Calu3 (cell line): Measurements from ENCODE around the gene AHCY. TPM values are rescaled to one million over a fixed set of nuclear protein-coding genes. Genes with fewer than 3 reads are reported as not detected.
"Not testable (repeated sequence)": the region's sequence is repeated elsewhere in the genome, so short reads cannot be mapped to it uniquely, and the experiment has no call there.

ENCODE experiments used
- BruUV-seq: library from RNA; stranded (reverse); fragments of 400-500 nt; replicated peaks from 2 replicates; lab custom pipeline; 2021; lab: Mats Ljungman, UMichigan
- CTCF ChIA-PET: fragments of 300-600 bp; sonication (Branson Sonifier 250); formaldehyde crosslinking; loops from one replicate; lab custom pipeline; 2022; ENCODE audit warnings: antibody characterized with exemption; lab: Charles Lee
- DNase-seq: peaks from one replicate; pipeline ENCODE4 v3.0.0; 2022
- H3K27ac Mint-ChIP-seq: one replicate; pipeline ENCODE4 v1.8.0; 2022; ENCODE audit warnings: mixed read lengths; ENCODE audit not compliant: unreplicated experiment
- H3K27me3 Mint-ChIP-seq: one replicate; pipeline ENCODE4 v1.8.0; 2022; ENCODE audit warnings: mixed read lengths; ENCODE audit not compliant: unreplicated experiment
- H3K36me3 Mint-ChIP-seq: one replicate; pipeline ENCODE4 v1.8.0; 2022; ENCODE audit warnings: mild to moderate bottlenecking, moderate library complexity, mixed read lengths; ENCODE audit not compliant: insufficient read depth, unreplicated experiment
- H3K4me1 Mint-ChIP-seq: one replicate; pipeline ENCODE4 v1.8.0; 2022; ENCODE audit warnings: mild to moderate bottlenecking, low read depth, mixed read lengths; ENCODE audit not compliant: unreplicated experiment
- H3K4me3 Mint-ChIP-seq: one replicate; pipeline ENCODE4 v1.8.0; 2022; ENCODE audit warnings: mild to moderate bottlenecking, low read depth, moderate library complexity, mixed read lengths; ENCODE audit not compliant: unreplicated experiment
- H3K9me3 Mint-ChIP-seq: one replicate; pipeline ENCODE4 v1.8.0; 2022; ENCODE audit warnings: low read depth, mixed read lengths; ENCODE audit not compliant: unreplicated experiment
- intact Hi-C: fragments of 100-400 bp; cut with micrococcal nuclease; formaldehyde crosslinking; loops from one replicate; pipeline ENCODE4 v1.10.0; 2022; ENCODE audit not compliant: unreplicated experiment
- total RNA-seq: library from RNA; stranded (reverse); gene quantifications from 2 replicates; pipeline ENCODE4 v1.2.3, GENCODE V29; 2022
- TF ChIP-seq, protein P1 (sequence below): fragments of 200-600 bp; IDR thresholded peaks from one replicate; pipeline ENCODE4 v1.8.0; 2022; ENCODE audit warnings: antibody characterized with exemption; ENCODE audit not compliant: unreplicated experiment

The AHCY gene
- total RNA-seq, 1 experiment from 2014 or later, result 179 TPM

DNA sequence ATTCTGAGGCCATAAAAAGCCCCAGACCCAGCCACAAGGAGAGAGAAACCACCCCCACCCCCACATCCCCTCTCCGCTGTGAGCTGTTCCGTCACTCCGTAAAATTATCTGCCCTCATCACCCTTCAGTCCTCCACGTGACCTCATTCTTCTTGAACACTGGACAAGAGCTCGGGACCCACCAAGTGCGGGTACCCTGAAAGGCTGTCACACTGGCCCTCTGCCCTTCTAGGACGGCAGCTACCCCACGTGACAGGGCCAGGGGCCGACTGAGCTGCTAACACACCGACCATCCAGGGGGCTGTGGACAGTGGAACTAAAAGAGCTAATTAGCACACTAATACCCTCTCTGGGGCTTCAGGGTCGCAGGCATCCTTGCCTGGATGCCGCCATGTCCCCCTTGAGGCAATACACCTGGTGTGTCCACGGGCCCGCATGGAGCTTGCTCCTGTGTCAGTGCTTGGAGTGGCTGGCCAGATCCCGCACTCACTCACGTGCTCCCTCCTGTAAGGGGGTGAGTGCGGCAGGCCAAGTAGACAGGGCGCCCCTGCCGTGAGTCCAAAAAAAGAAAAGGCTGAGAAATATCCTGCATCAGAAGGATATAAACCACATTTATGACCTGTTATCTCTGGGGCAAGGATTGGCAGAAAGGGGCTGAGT, 29.2 kb upstream of the AHCY start:
- no peaks in the 10 kb centered on the region for H3K9me3 Mint-ChIP-seq
- intact Hi-C loops, result no loop called here
- no peak for DNase-seq
- TF ChIP-seq, protein P1, sequence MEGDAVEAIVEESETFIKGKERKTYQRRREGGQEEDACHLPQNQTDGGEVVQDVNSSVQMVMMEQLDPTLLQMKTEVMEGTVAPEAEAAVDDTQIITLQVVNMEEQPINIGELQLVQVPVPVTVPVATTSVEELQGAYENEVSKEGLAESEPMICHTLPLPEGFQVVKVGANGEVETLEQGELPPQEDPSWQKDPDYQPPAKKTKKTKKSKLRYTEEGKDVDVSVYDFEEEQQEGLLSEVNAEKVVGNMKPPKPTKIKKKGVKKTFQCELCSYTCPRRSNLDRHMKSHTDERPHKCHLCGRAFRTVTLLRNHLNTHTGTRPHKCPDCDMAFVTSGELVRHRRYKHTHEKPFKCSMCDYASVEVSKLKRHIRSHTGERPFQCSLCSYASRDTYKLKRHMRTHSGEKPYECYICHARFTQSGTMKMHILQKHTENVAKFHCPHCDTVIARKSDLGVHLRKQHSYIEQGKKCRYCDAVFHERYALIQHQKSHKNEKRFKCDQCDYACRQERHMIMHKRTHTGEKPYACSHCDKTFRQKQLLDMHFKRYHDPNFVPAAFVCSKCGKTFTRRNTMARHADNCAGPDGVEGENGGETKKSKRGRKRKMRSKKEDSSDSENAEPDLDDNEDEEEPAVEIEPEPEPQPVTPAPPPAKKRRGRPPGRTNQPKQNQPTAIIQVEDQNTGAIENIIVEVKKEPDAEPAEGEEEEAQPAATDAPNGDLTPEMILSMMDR, result no peak
- H3K4me3 Mint-ChIP-seq, result no peak overlapping the region
- no peaks in the 10 kb centered on the region for H3K27me3 Mint-ChIP-seq
- CTCF ChIA-PET, result interaction anchor here (0.6 to 0.7 kb wide), 4 partner anchors 18 to 167 kb away, joined by 3 to 5 read pairs (median 3); no protein-coding TSS in a partner anchor
- H3K4me1 Mint-ChIP-seq, result peaks cover 19% of the 10 kb centered on the region
- no peak overlapping the region for H3K27ac Mint-ChIP-seq
- no peaks in the 10 kb centered on the region for H3K36me3 Mint-ChIP-seq
- BruUV-seq, result no TSS peak

DNA sequence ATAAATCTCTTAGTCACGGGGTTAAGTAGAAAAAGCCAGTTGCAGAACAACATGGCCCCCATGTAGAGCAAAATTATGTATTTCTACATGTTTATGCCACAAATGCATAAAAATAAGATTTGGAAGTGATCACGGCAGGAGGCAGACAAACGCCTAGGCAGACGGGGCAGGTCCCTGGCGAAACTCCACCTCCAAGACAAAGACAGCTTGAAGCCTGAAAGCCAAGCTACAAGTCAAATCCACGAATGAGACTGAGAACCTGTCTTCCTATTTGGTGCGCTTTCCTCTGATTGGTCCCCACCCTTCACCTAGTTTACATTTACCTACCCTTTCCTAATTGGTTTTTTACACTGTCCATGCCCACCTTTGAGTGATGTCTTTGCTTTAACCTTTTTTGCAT, 28.7 kb upstream of the AHCY start:
- no TSS peak for BruUV-seq
- H3K4me1 Mint-ChIP-seq, result peaks cover 19% of the 10 kb centered on the region
- no peaks in the 10 kb centered on the region for H3K9me3 Mint-ChIP-seq
- CTCF ChIA-PET, result no interaction called here
- no peak for DNase-seq
- TF ChIP-seq, protein P1, result no peak
- no peaks in the 10 kb centered on the region for H3K36me3 Mint-ChIP-seq
- no peaks in the 10 kb centered on the region for H3K27me3 Mint-ChIP-seq
- intact Hi-C loops, result no loop called here
- H3K27ac Mint-ChIP-seq, result no peak overlapping the region
- H3K4me3 Mint-ChIP-seq, result no peak overlapping the region

DNA sequence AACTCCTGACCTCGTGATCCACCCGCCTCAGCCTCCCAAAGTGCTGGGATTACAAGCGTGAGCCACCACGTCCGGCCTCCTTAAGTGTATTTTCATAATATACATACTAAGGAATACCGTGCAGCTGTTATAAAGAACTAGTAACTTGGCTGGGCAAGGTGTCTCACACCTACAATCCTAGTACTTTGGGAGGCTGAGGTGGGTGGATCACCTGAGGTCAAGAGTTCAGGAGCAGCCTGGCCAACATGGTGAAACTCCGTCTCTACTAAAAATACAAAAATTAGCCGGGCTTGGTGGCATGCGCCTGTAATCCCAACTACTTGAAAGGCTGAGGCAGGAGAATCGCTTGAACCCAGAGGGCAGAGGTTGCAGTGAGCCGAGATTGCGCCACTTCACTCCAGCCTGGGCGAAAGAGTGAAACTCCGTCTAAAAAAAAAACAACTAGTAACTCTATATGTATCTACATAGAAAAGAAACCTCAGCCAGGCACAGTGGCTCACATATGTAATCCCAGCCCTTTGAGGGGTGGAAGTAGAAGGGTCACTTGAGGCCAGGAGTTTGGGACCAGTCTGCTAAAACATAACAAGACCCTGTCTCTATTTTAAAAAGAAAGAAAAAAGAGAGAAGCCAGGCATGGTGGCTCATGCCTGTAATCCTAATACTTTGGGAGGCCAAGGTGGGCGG, 27.8 kb upstream of the AHCY start:
- H3K9me3 Mint-ChIP-seq, H3K27me3 Mint-ChIP-seq, H3K4me3 Mint-ChIP-seq, intact Hi-C loops, DNase-seq, H3K27ac Mint-ChIP-seq, H3K36me3 Mint-ChIP-seq, BruUV-seq: not testable (repeated sequence)
- CTCF ChIA-PET, result interaction anchor here (0.7 kb wide), 1 partner anchor 70 kb away, joined by 6 read pairs; no protein-coding TSS in a partner anchor
- H3K4me1 Mint-ChIP-seq, result peaks cover 17% of the 10 kb centered on the region

DNA sequence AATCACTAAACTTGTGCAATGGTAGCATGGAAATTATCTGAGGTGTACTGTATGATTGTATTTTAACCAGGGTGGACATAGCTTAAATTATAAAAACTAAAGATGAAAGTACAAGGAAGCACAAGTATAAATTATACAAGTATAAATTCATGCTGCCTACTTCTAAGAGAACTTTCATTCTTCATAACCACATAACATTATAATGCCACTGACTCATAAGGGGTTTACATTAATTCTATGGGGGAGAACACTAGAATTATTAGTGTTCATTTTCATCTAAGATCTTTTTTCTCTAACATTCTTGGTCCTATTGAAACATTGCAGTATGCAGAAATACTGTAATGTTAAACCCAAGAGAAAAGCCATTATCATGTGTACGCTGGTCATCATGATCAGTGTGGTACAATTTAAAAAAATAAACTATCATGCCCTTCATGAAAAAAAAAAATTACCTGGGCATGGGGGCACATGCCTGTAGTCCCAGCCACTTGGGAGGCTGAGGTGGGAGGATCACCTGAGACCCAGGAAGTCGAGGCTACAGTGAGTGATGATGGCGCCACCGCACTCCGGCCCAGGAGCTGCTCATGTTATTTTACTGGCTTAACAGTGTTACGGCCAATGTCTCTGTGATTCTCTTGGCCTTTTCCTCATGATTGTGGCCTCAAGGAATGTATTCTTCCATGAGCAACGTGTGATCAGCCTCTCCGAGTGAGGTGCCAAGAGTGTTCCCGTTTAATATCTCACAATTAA, 25.9 kb upstream of the AHCY start:
- intact Hi-C loops, result no loop called here
- CTCF ChIA-PET, result interaction anchor here (0.7 kb wide), 1 partner anchor 33 kb away, joined by 3 read pairs; no protein-coding TSS in a partner anchor
- Mint-ChIP-seq H3K9me3 (no peaks in the 10 kb centered on the region), H3K36me3 (no peaks in the 10 kb centered on the region), H3K27ac (no peak overlapping the region), H3K27me3 (no peaks in the 10 kb centered on the region), H3K4me1 (no peaks in the 10 kb centered on the region), H3K4me3 (no peak overlapping the region)
- TF ChIP-seq, protein P1, result no peak
- BruUV-seq, result no TSS peak
- DNase-seq, result no peak

DNA sequence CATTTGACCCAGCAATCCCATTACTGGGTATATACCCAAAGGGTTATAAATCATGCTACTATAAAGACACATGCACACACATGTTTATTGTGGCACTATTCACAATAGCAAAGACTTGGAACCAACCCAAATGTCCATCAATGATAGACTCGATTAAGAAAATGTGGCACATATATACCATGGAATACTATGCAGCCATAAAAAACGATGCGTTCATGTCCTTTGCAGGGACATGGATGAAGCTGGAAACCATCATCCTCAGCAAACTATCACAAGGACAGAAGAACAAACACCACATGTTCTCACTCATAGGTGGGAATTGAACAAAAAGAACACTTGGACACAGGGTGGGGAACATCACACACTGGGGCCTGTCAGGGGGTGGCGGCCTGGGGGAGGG, 25.1 kb upstream of the AHCY start:
- intact Hi-C loops, H3K4me1 Mint-ChIP-seq, DNase-seq, H3K27me3 Mint-ChIP-seq, H3K4me3 Mint-ChIP-seq, H3K27ac Mint-ChIP-seq, CTCF ChIA-PET, H3K36me3 Mint-ChIP-seq, BruUV-seq, H3K9me3 Mint-ChIP-seq: not testable (repeated sequence)
